CD4-positive, alpha-beta T cell treated with Interleukin-4 for 1 hour (primary cell): ENCODE data around the gene SLC23A2.

Experiments used
- DNase-seq, 2 donors: peaks; one replicate each; pipeline ENCODE4 v3.0.0-alpha.2; 2020 to 2022

The SLC23A2 gene

GRCh38 chr20:4811661-4812181 is 189.6 kb downstream of the SLC23A2 start:
- peak; percentile 75 to 76 for DNase-seq

GRCh38 chr20:4811257-4811656 is 190.1 kb downstream of the SLC23A2 start:
- DNase-seq, result no peak

- DNase-seq, result no peak
These were observed 190.8 kb downstream of the SLC23A2 start for GRCh38 chr20:4810426-4811019.

GRCh38 chr20:4809707-4810106 is 191.6 kb downstream of the SLC23A2 start:
- DNase-seq, result peak in 1 of 2 donors; percentile 53

- DNase-seq, result peak in 1 of 2 donors; percentile 2
These were observed 192.4 kb downstream of the SLC23A2 start for GRCh38 chr20:4808872-4809271.

- DNase-seq, result no peak
These were observed 195.5 kb downstream of the SLC23A2 start for GRCh38 chr20:4805663-4806449.

- no peak for DNase-seq
These were observed 198.8 kb downstream of the SLC23A2 start for GRCh38 chr20:4802527-4802926.
